Measurements from ENCODE around the gene SMG5. TPM values are rescaled to one million over a fixed set of nuclear protein-coding genes. Genes with fewer than 3 reads are reported as not detected.

SMG5 gene
- total RNA-seq, 1 donor from 2014 or later: 103 TPM

DNA sequence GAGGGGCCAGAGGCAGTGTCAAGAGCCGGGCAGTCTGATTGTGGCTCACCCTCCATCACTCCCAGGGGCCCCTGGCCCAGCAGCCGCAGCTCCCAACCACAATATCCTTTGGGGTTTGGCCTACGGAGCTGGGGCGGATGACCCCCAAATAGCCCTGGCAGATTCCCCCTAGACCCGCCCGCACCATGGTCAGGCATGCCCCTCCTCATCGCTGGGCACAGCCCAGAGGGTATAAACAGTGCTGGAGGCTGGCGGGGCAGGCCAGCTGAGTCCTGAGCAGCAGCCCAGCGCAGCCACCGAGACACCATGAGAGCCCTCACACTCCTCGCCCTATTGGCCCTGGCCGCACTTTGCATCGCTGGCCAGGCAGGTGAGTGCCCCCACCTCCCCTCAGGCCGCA is 40.7 kb downstream of the SMG5 start, which contains the start of gene BGLAP:
TSS of gene BGLAP (plus strand) at position 259 of the 400 bp plus-strand sequence. CDS start at position 307, 48 bp downstream.
- Mint-ChIP-seq H3K27ac (no peak within 1 kb of the TSS), H3K9me3 (no peaks in the 10 kb centered on the region), H3K27me3 (ENCODE audit: low read depth) (no peaks in the 10 kb centered on the region), H3K36me3 (peaks cover 15% of the 10 kb centered on the region), H3K4me3 (no peak within 1 kb of the TSS), H3K4me1 (no peaks in the 10 kb centered on the region)
- TF ChIP-seq, protein P1, sequence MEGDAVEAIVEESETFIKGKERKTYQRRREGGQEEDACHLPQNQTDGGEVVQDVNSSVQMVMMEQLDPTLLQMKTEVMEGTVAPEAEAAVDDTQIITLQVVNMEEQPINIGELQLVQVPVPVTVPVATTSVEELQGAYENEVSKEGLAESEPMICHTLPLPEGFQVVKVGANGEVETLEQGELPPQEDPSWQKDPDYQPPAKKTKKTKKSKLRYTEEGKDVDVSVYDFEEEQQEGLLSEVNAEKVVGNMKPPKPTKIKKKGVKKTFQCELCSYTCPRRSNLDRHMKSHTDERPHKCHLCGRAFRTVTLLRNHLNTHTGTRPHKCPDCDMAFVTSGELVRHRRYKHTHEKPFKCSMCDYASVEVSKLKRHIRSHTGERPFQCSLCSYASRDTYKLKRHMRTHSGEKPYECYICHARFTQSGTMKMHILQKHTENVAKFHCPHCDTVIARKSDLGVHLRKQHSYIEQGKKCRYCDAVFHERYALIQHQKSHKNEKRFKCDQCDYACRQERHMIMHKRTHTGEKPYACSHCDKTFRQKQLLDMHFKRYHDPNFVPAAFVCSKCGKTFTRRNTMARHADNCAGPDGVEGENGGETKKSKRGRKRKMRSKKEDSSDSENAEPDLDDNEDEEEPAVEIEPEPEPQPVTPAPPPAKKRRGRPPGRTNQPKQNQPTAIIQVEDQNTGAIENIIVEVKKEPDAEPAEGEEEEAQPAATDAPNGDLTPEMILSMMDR (IDR thresholded peaks at IDR 0.05; ENCODE audit: unreplicated experiment): no peak
- DNase-seq (ENCODE audit: low spot score in 2 of 2, unreplicated experiment in 2 of 2): no peak

DNA sequence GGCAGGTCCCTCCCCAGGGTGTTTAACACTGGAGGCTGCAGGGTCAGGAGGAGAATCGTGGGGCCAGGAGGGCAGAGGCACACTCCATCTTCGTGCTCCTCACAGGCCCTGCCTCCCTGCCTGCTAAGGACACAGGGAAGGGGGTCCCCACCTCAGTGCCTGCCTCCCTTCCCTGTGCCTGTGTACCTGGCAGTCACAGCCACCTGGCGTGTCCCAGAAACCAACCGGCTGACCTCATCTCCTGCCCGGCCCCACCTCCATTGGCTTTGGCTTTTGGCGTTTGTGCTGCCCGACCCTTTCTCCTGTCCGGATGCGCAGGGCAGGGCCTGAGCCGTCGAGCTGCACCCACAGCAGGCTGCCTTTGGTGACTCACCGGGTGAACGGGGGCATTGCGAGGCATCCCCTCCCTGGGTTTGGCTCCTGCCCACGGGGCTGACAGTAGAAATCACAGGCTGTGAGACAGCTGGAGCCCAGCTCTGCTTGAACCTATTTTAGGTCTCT is 41.3 kb downstream of the SMG5 start:
- no peaks in the 10 kb centered on the region for H3K9me3 Mint-ChIP-seq
- peaks cover 16% of the 10 kb centered on the region for H3K36me3 Mint-ChIP-seq
- no peak overlapping the region for H3K4me3 Mint-ChIP-seq
- H3K27ac Mint-ChIP-seq: no peak overlapping the region
- TF ChIP-seq, protein P1 (IDR thresholded peaks at IDR 0.05; ENCODE audit: unreplicated experiment): no peak
- no peak for DNase-seq (ENCODE audit: low spot score in 2 of 2, unreplicated experiment in 2 of 2)
- H3K4me1 Mint-ChIP-seq: no peaks in the 10 kb centered on the region
- no peaks in the 10 kb centered on the region for H3K27me3 Mint-ChIP-seq (ENCODE audit: low read depth)

DNA sequence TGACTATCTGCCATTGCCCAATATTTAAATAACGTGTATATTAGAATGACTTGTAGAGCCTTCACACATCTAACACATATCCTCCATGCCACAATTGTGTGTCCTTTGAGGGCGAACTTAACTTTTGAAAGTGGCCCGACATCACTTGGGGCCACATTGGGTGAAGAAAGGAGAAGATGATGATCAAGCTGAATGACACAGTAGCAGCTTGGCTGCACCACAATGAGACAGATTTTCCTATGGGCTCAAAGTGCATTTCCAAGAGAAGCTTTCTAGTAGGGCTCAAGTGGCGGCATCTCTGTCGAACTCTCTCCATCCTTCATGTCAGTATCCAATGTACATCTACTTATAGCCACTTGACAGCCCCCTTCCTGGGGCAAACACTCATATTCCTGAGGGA is 44.4 kb downstream of the SMG5 start:
- no peaks in the 10 kb centered on the region for H3K9me3 Mint-ChIP-seq
- no peak for DNase-seq (ENCODE audit: low spot score in 2 of 2, unreplicated experiment in 2 of 2)
- TF ChIP-seq, protein P1 (IDR thresholded peaks at IDR 0.05; ENCODE audit: unreplicated experiment): no peak
- H3K4me1 Mint-ChIP-seq: peaks cover 3% of the 10 kb centered on the region
- no peak overlapping the region for H3K27ac Mint-ChIP-seq
- H3K27me3 Mint-ChIP-seq (ENCODE audit: low read depth): no peaks in the 10 kb centered on the region
- H3K36me3 Mint-ChIP-seq: peaks cover 27% of the 10 kb centered on the region
- no peak overlapping the region for H3K4me3 Mint-ChIP-seq

DNA sequence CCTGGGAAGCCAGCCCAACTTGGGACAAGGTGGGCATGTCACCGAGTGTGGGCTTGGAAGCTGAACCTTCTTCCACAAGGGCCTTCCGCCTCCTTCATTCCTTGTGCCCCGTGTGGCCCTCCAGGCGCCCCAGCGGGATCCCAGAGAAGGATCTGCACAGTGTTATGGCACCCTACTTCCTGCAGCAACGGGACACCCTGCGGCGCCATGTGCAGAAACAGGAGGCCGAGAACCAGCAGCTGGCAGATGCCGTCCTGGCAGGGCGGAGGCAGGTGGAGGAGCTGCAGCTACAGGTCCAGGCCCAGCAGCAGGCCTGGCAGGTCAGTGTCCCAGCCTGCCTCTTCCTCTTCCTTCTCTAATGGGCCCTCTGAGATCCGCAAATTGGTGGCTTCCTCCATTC is 46.5 kb downstream of the SMG5 start:
- Mint-ChIP-seq H3K9me3 (no peaks in the 10 kb centered on the region), H3K4me1 (peaks cover 4% of the 10 kb centered on the region), H3K27me3 (ENCODE audit: low read depth) (no peaks in the 10 kb centered on the region), H3K4me3 (no peak overlapping the region), H3K36me3 (peaks cover 27% of the 10 kb centered on the region), H3K27ac (no peak overlapping the region)
- DNase-seq (ENCODE audit: low spot score in 2 of 2, unreplicated experiment in 2 of 2): no peak
- TF ChIP-seq, protein P1 (IDR thresholded peaks at IDR 0.05; ENCODE audit: unreplicated experiment): no peak

DNA sequence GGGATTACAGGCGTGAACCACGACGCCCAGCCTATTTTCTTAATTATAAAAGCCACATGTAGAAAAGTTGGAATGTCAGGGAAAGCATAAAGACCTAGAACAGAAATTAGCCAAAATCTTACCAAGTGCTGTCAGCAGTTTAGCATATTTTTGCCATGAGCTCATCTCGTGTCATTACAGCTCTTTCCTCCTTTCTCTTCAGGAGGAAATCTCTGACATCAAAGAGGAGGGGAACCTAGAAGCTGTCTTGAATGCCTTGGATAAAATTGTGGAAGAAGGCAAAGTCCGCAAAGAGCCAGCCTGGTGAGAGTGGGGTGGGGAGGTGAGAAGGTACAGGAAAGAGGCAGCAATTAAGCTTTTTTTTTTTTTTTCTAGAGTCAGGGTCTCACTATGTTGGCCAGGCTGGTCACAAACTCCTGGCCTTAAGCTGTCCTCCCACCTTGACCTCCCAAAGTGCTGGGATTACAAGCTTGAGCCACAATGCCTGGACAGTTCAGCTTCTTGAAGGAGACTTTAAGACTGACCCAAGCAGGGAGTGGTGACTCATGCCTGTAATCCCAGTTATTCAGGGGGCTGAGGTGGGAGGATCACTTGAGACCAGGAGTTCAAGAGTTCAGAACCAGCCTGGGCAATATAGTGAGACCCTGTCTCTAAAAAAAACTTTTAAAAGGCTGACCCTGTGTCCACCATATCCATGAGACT is 49.0 kb downstream of the SMG5 start:
- Mint-ChIP-seq H3K36me3 (peaks cover 25% of the 10 kb centered on the region), H3K27me3 (ENCODE audit: low read depth) (no peaks in the 10 kb centered on the region), H3K4me3 (no peak overlapping the region), H3K27ac (peak overlapping the region; percentile 88), H3K9me3 (no peaks in the 10 kb centered on the region), H3K4me1 (peaks cover 4% of the 10 kb centered on the region)
- no peak for DNase-seq (ENCODE audit: low spot score in 2 of 2, unreplicated experiment in 2 of 2)
- TF ChIP-seq, protein P1 (IDR thresholded peaks at IDR 0.05; ENCODE audit: unreplicated experiment): no peak
